HepG2 (cell line): ENCODE data around the gene TADA2B. TPM values are rescaled to one million over a fixed set of nuclear protein-coding genes. Genes with fewer than 3 reads are reported as not detected.
A peak's percentile ranks its signal among the peaks of the same experiment; 100 is the strongest.

Experiments
- ARNT2 ChIP-seq: sonication (generic); formaldehyde crosslinking; IDR thresholded peaks from 2 replicates; pipeline ENCODE4 v1.8.0; 2022; ENCODE audit warnings: mild to moderate bottlenecking, low read depth, missing genetic modification reagents, moderate library complexity
- CBX1 ChIP-seq: IDR thresholded peaks from one replicate; pipeline ENCODE4 v1.6.1; 2016; ENCODE audit warnings: antibody characterized with exemption, low read depth
- HOXA5 ChIP-seq: sonication (generic); formaldehyde crosslinking; IDR thresholded peaks from 2 replicates; pipeline ENCODE4 v1.4.0; 2020; ENCODE audit warnings: missing genetic modification reagents
- JARID2 ChIP-seq: sonication (generic); formaldehyde crosslinking; IDR thresholded peaks from 2 replicates; pipeline ENCODE4 v1.8.1; 2023; ENCODE audit warnings: missing genetic modification reagents, inconsistent platforms; ENCODE audit not compliant: insufficient replicate concordance
- MEIS1 ChIP-seq: sonication (generic); formaldehyde crosslinking; IDR thresholded peaks from 2 replicates; pipeline ENCODE4 v1.9.0; 2021; ENCODE audit warnings: mild to moderate bottlenecking, missing genetic modification reagents, moderate library complexity, borderline replicate concordance
- NFE2 ChIP-seq: sonication (generic); formaldehyde crosslinking; IDR thresholded peaks from 2 replicates; pipeline ENCODE4 v1.4.0; 2020; ENCODE audit warnings: missing genetic modification reagents
- PHB2 ChIP-seq: fragments of 450-650 bp; IDR thresholded peaks from 2 replicates; pipeline ENCODE4 v1.6.1; 2018; ENCODE audit not compliant: partially characterized antibody
- RBAK ChIP-seq: sonication (generic); formaldehyde crosslinking; IDR thresholded peaks from 2 replicates; pipeline ENCODE4 v1.5.1; 2020; ENCODE audit warnings: mild to moderate bottlenecking, missing genetic modification reagents
- WIZ ChIP-seq: sonication (generic); formaldehyde crosslinking; IDR thresholded peaks from 2 replicates; pipeline ENCODE4 v1.5.1; 2020; ENCODE audit warnings: mild to moderate bottlenecking, missing genetic modification reagents
- YY1 ChIP-seq: IDR thresholded peaks from 2 replicates; pipeline ENCODE4 v1.6.1; 2011; ENCODE audit warnings: low read length, low read depth, moderate library complexity, mild to moderate bottlenecking; ENCODE audit not compliant: insufficient read depth, insufficient replicate concordance
- ZBTB38 ChIP-seq: sonication (generic); formaldehyde crosslinking; IDR thresholded peaks from 2 replicates; pipeline ENCODE4 v1.5.1; 2020; ENCODE audit warnings: mild to moderate bottlenecking, missing genetic modification reagents
- ZFP36L1 ChIP-seq: sonication (generic); formaldehyde crosslinking; IDR thresholded peaks from 2 replicates; pipeline ENCODE4 v1.8.0; 2022; ENCODE audit warnings: mild to moderate bottlenecking, missing genetic modification reagents, moderate library complexity
- ZNF619 ChIP-seq: sonication (generic); formaldehyde crosslinking; IDR thresholded peaks from 2 replicates; pipeline ENCODE4 v1.4.0; 2020; ENCODE audit warnings: mild to moderate bottlenecking, missing genetic modification reagents
- ZNF691 ChIP-seq: sonication (generic); formaldehyde crosslinking; IDR thresholded peaks from 2 replicates; pipeline ENCODE4 v1.4.0; 2020; ENCODE audit warnings: missing genetic modification reagents, low read depth, mild to moderate bottlenecking, borderline replicate concordance
- polyA plus RNA-seq, 8 experiments: library from polyadenylated mRNA; depleted of rRNA in 3 of 8; stranded (reverse) in 7 of 8; unstranded in 1 of 8; fragments of >200 nt; fragmentation: Illumina TruSeq in 4 of 8; extraction: Trizol in 4 of 8; gene quantifications; 2 replicates each; pipeline versions ENCODE4 v1.2.1 to v1.2.3, GENCODE V29; 2011 to 2016; ENCODE audit warnings: low read depth in 4 of 8, missing spikeins in 1 of 8, mixed read lengths in 1 of 8; ENCODE audit not compliant: insufficient read depth in 1 of 8
- total RNA-seq, 5 experiments: library from RNA; depleted of rRNA; stranded (reverse); fragments of >200 nt; fragmentation: Illumina TruSeq; extraction: Trizol; gene quantifications; 2 replicates each; pipeline ENCODE4 v1.2.3, GENCODE V29; 2016; ENCODE audit warnings: low read depth in 1 of 5
- TF ChIP-seq, protein P1 (sequence below): sonication (generic); formaldehyde crosslinking; IDR thresholded peaks from 2 replicates; pipeline ENCODE4 v1.8.1; 2022; ENCODE audit warnings: mild to moderate bottlenecking, missing genetic modification reagents
- TF ChIP-seq, protein P2 (sequence below): sonication (generic); formaldehyde crosslinking; conservative IDR thresholded peaks from 2 replicates; pipeline ENCODE4 v1.4.0; 2020; ENCODE audit warnings: missing genetic modification reagents
- TF ChIP-seq, protein P3 (sequence below): sonication (generic); formaldehyde crosslinking; IDR thresholded peaks from 2 replicates; pipeline ENCODE4 v1.8.0; 2023; ENCODE audit warnings: mild to moderate bottlenecking, missing genetic modification reagents

TADA2B gene
- total and polyA plus RNA-seq, 2 of the 13 experiments (the other 11 are each of a cell fraction or from before 2014, with no cell fraction given) = 4.6 to 8.9 TPM

GRCh38 chr4:7103607-7104365 lies 60.6 kb downstream of the TADA2B start (continued):
- TF ChIP-seq ZNF691 = 0 out of 2 replicates have a peak, but pooled peaks have one; percentile 28
- peak; percentile 72; the same call in 1 of the 2 replicates for TF ChIP-seq HOXA5 (CRISPR knock-in tag)
- no peak for TF ChIP-seq MEIS1 (CRISPR knock-in tag)
- no peak for TF ChIP-seq NFE2 (CRISPR knock-in tag)
- TF ChIP-seq RBAK (CRISPR knock-in tag) = no peak
- TF ChIP-seq, protein P1, sequence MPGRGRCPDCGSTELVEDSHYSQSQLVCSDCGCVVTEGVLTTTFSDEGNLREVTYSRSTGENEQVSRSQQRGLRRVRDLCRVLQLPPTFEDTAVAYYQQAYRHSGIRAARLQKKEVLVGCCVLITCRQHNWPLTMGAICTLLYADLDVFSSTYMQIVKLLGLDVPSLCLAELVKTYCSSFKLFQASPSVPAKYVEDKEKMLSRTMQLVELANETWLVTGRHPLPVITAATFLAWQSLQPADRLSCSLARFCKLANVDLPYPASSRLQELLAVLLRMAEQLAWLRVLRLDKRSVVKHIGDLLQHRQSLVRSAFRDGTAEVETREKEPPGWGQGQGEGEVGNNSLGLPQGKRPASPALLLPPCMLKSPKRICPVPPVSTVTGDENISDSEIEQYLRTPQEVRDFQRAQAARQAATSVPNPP = 0 out of 2 replicates have a peak, but pooled peaks have one; percentile 63
- no peak for TF ChIP-seq WIZ
- TF ChIP-seq, protein P2, sequence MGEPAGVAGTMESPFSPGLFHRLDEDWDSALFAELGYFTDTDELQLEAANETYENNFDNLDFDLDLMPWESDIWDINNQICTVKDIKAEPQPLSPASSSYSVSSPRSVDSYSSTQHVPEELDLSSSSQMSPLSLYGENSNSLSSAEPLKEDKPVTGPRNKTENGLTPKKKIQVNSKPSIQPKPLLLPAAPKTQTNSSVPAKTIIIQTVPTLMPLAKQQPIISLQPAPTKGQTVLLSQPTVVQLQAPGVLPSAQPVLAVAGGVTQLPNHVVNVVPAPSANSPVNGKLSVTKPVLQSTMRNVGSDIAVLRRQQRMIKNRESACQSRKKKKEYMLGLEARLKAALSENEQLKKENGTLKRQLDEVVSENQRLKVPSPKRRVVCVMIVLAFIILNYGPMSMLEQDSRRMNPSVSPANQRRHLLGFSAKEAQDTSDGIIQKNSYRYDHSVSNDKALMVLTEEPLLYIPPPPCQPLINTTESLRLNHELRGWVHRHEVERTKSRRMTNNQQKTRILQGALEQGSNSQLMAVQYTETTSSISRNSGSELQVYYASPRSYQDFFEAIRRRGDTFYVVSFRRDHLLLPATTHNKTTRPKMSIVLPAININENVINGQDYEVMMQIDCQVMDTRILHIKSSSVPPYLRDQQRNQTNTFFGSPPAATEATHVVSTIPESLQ (CRISPR knock-in tag) = no peak
- TF ChIP-seq, protein P3, sequence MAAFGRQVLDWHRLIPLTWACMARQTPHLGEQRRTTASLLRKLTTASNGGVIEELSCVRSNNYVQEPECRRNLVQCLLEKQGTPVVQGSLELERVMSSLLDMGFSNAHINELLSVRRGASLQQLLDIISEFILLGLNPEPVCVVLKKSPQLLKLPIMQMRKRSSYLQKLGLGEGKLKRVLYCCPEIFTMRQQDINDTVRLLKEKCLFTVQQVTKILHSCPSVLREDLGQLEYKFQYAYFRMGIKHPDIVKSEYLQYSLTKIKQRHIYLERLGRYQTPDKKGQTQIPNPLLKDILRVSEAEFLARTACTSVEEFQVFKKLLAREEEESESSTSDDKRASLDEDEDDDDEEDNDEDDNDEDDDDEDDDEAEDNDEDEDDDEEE (CRISPR knock-in tag) = no peak
- TF ChIP-seq CBX1 = no peak
- no peak for TF ChIP-seq JARID2
- TF ChIP-seq ZFP36L1 = no peak
- TF ChIP-seq PHB2 = no peak
- TF ChIP-seq ZNF619 = 0 out of 2 replicates have a peak, but pooled peaks have one; percentile 57
- TF ChIP-seq ARNT2 (CRISPR knock-in tag) = 0 out of 2 replicates have a peak, but pooled peaks have one; percentile 18
- peak; percentile 16 for TF ChIP-seq YY1
- TF ChIP-seq ZBTB38 (CRISPR knock-in tag) = no peak
